ENCODE data around the gene TEAD1.

- TF ChIP-seq EP300 (IDR thresholded peaks at IDR 0.05; ENCODE audit: low read depth), result no peak
- no peak for TF ChIP-seq CTCF (IDR thresholded peaks at IDR 0.05)
- TF ChIP-seq POLR2AphosphoS5 (IDR thresholded peaks at IDR 0.05), result no peak
These were observed 23.8 kb downstream of the TEAD1 start for GRCh38 chr11:12698048-12698447.
